IMR-90 (cell line): ENCODE results near the gene CCDC150. TPM values are rescaled to one million over a fixed set of nuclear protein-coding genes. Genes with fewer than 3 reads are reported as not detected.

Experiments
- ATAC-seq: fragments of 200-7000 bp; cut with Tn5 transposase; 2 replicates; pipeline ENCODE4 v1.9.1; 2020; ENCODE audit warnings: low read depth, mild to moderate bottlenecking, moderate library complexity
- BruUV-seq: library from RNA; stranded (reverse); fragments of 400-500 nt; replicated peaks from 2 replicates; lab custom pipeline; 2021; lab: Mats Ljungman, UMichigan
- CTCF ChIA-PET: fragments of 300-600 bp; formaldehyde crosslinking; extraction: SDS; loops from one replicate; lab custom pipeline; 2021; ENCODE audit warnings: antibody characterized with exemption; lab: Yijun Ruan, JAX
- POLR2A ChIA-PET: fragments of 300-600 bp; sonication (Branson Sonifier 250); formaldehyde crosslinking; loops from one replicate; lab custom pipeline; 2022; ENCODE audit warnings: antibody characterized with exemption; ENCODE audit not compliant: unreplicated experiment; lab: Charles Lee
- DNase-seq: peaks from one replicate; pipeline ENCODE4 v3.0.0; 2013
- H2AFZ ChIP-seq: replicated peaks from 2 replicates; pipeline ENCODE3; 2013; ENCODE audit warnings: low read length, mild to moderate bottlenecking; ENCODE audit not compliant: poor library complexity
- H2AK5ac ChIP-seq: 2 replicates; pipeline ENCODE4 v1.6.1; 2013; ENCODE audit warnings: low read depth, low read length, inconsistent platforms
- H2AK9ac ChIP-seq: replicated peaks from 2 replicates; pipeline ENCODE3; 2013; ENCODE audit warnings: mild to moderate bottlenecking, low read depth, low read length, moderate library complexity; ENCODE audit not compliant: poor library complexity
- H2BK120ac ChIP-seq: 2 replicates; pipeline ENCODE4 v1.6.1; 2013; ENCODE audit warnings: low read depth, low read length, inconsistent platforms
- H2BK15ac ChIP-seq: 3 replicates; pipeline ENCODE4 v1.6.1; 2013; ENCODE audit warnings: low read depth, low read length, inconsistent platforms
- H2BK20ac ChIP-seq: 2 replicates; pipeline ENCODE4 v1.6.1; 2013; ENCODE audit warnings: low read depth, mild to moderate bottlenecking, inconsistent platforms, low read length, moderate library complexity
- H2BK5ac ChIP-seq: 2 replicates; pipeline ENCODE4 v1.6.1; 2013; ENCODE audit warnings: mild to moderate bottlenecking, low read depth, low read length, inconsistent platforms; ENCODE audit not compliant: poor library complexity, severe bottlenecking
- H3K14ac ChIP-seq: replicated peaks from 2 replicates; pipeline ENCODE4 v1.6.1; 2013; ENCODE audit warnings: low read depth, low read length, inconsistent platforms
- H3K18ac ChIP-seq: 2 replicates; pipeline ENCODE4 v1.6.1; 2013; ENCODE audit warnings: low read depth, low read length, control low read depth
- H3K23ac ChIP-seq: 2 replicates; pipeline ENCODE4 v1.6.1; 2013; ENCODE audit warnings: low read depth, low read length, inconsistent platforms
- H3K27ac ChIP-seq: 2 replicates; pipeline ENCODE4 v1.5.1; 2013; ENCODE audit warnings: mild to moderate bottlenecking, control low read depth, low read length; ENCODE audit not compliant: insufficient read depth
- H3K27me3 ChIP-seq: 2 replicates; pipeline ENCODE4 v1.6.1; 2013; ENCODE audit warnings: low read length; ENCODE audit not compliant: control insufficient read depth, insufficient read depth
- H3K36me3 ChIP-seq: 2 replicates; pipeline ENCODE4 v1.6.1; 2013; ENCODE audit warnings: low read length, mixed read lengths; ENCODE audit not compliant: control insufficient read depth, insufficient read depth
- H3K4ac ChIP-seq: 2 replicates; pipeline ENCODE4 v1.6.1; 2013; ENCODE audit warnings: low read depth, low read length, inconsistent platforms
- H3K4me1 ChIP-seq: 2 replicates; pipeline ENCODE4 v1.6.1; 2013; ENCODE audit warnings: low read length, mixed read lengths; ENCODE audit not compliant: control insufficient read depth, insufficient read depth
- H3K4me2 ChIP-seq: 2 replicates; pipeline ENCODE4 v1.6.1; 2013; ENCODE audit warnings: low read depth, mild to moderate bottlenecking, control low read depth, low read length, moderate library complexity
- H3K4me3 ChIP-seq: 2 replicates; pipeline ENCODE4 v1.5.1; 2013; ENCODE audit warnings: low read depth, mild to moderate bottlenecking, control low read depth, low read length, moderate library complexity; ENCODE audit not compliant: insufficient read depth
- H3K56ac ChIP-seq: 2 replicates; pipeline ENCODE4 v1.6.1; 2013; ENCODE audit warnings: low read length, inconsistent platforms; ENCODE audit not compliant: insufficient read depth; ENCODE audit errors: extremely low read depth
- H3K79me1 ChIP-seq, 2 experiments: 2 replicates each; pipeline ENCODE4 v1.6.1; 2013; ENCODE audit warnings: low read length in 2 of 2, inconsistent platforms in 1 of 2, low read depth in 1 of 2
- H3K9ac ChIP-seq: 2 replicates; pipeline ENCODE4 v1.6.1; 2013; ENCODE audit warnings: low read depth, low read length, control low read depth
- H3K9me1 ChIP-seq: 2 replicates; pipeline ENCODE4 v1.6.1; 2013; ENCODE audit warnings: low read length, inconsistent platforms; ENCODE audit not compliant: insufficient read depth
- H3K9me3 ChIP-seq: 2 replicates; pipeline ENCODE4 v1.6.1; 2013; ENCODE audit warnings: low read length; ENCODE audit not compliant: control insufficient read depth, insufficient read depth
- H4K20me1 ChIP-seq: 2 replicates; pipeline ENCODE4 v1.6.1; 2013; ENCODE audit warnings: low read length, inconsistent platforms; ENCODE audit not compliant: insufficient read depth
- H4K5ac ChIP-seq: 2 replicates; pipeline ENCODE4 v1.6.1; 2013; ENCODE audit warnings: mild to moderate bottlenecking, low read depth, low read length, control low read depth
- H4K8ac ChIP-seq, 2 experiments: 2 replicates each; pipeline ENCODE4 v1.6.1; 2013; ENCODE audit warnings: low read depth in 2 of 2, low read length in 2 of 2, control low read depth in 1 of 2, inconsistent platforms in 1 of 2
- H4K91ac ChIP-seq: 2 replicates; pipeline ENCODE4 v1.6.1; 2013; ENCODE audit warnings: low read depth, low read length, inconsistent platforms; ENCODE audit not compliant: insufficient read depth
- MAFK ChIP-seq: IDR thresholded peaks from 2 replicates; pipeline ENCODE4 v1.6.1; 2012; ENCODE audit warnings: low read depth, low read length, improper control_type of control experiment
- MAZ ChIP-seq: IDR thresholded peaks from 2 replicates; pipeline ENCODE4 v1.6.1; 2012; ENCODE audit warnings: low read depth, mild to moderate bottlenecking, low read length, improper control_type of control experiment, moderate library complexity, borderline replicate concordance
- MXI1 ChIP-seq: IDR thresholded peaks from 2 replicates; pipeline ENCODE4 v1.6.1; 2012; ENCODE audit warnings: low read depth, mild to moderate bottlenecking, low read length, moderate library complexity, borderline replicate concordance
- POLR2A ChIP-seq: IDR thresholded peaks from 2 replicates; pipeline ENCODE4 v1.6.1; 2012; ENCODE audit warnings: mild to moderate bottlenecking, low read depth, low read length
- RCOR1 ChIP-seq: IDR thresholded peaks from 2 replicates; pipeline ENCODE4 v1.6.1; 2012; ENCODE audit warnings: mild to moderate bottlenecking, low read length, improper control_type of control experiment; ENCODE audit not compliant: insufficient replicate concordance
- RFX5 ChIP-seq: IDR thresholded peaks from 2 replicates; pipeline ENCODE4 v1.8.0; 2012; ENCODE audit warnings: low read depth, mild to moderate bottlenecking, low read length, moderate library complexity
- dilution Hi-C: fragments of 300-500 bp; cut with HindIII; formaldehyde crosslinking; loops from one replicate; pipeline ENCODE4 v1.14.3; 2018; ENCODE audit warnings: low sequenced_read_pairs; ENCODE audit not compliant: unreplicated experiment
- in situ Hi-C: fragments of 300-500 bp; cut with MboI; formaldehyde crosslinking; loops from 3 replicates; pipeline ENCODE4 v1.14.3; 2019; ENCODE audit warnings: low sequenced_read_pairs, inconsistent platforms, mixed read lengths
- intact Hi-C: fragments of 100-400 bp; cut with micrococcal nuclease; formaldehyde crosslinking; loops from 2 replicates; pipeline ENCODE4 v1.10.0; 2022
- polyA plus RNA-seq, 3 experiments: library from polyadenylated mRNA; depleted of rRNA; stranded (reverse); fragments of >200 nt; gene quantifications; 2 replicates each; pipeline ENCODE4 v1.2.3, GENCODE V29; 2012; ENCODE audit warnings: low replicate concordance in 1 of 3
- total RNA-seq: library from RNA; depleted of rRNA; stranded (reverse); fragments of >200 nt; gene quantifications from 2 replicates; pipeline ENCODE4 v1.2.3, GENCODE V29; 2012
- TF ChIP-seq, protein P1 (sequence below): fragments of 150-350 bp; IDR thresholded peaks from 2 replicates; pipeline ENCODE4 v1.6.1; 2017; ENCODE audit warnings: mild to moderate bottlenecking, antibody characterized with exemption, low read length, low read depth
- TF ChIP-seq, protein P2 (sequence below): fragments of 150-350 bp; IDR thresholded peaks from 2 replicates; pipeline ENCODE4 v1.6.1; 2016; ENCODE audit warnings: low read depth, mild to moderate bottlenecking, low read length, moderate library complexity, borderline replicate concordance

Gene CCDC150
- total and polyA plus RNA-seq, 2 of the 4 experiments (the other 2 are of a cell fraction): 3.8 to 4.3 TPM

DNA sequence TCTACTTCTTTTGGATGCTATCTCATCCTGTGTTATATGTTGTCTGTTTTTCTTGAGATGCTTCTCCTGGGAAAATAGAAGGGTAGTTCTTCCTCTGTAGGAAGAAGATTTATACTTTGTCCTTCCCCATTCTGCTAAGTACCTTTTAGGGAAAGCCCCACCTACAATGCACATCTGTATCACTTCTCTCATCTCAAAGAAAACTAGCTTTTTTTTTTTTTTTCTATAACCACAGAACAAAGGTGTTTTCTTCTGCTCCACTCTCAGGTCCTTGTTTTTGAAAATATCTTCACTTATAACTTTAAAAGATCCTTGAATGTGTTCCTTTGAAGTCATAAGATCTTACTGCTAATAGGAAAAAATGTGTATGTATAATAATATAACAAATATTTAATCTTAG, 30.8 kb downstream of the CCDC150 start:
- dilution Hi-C loops (no loop called here), in situ Hi-C loops (no loop called here), intact Hi-C loops (no loop called here)
- no peak overlapping the region for H3K4ac ChIP-seq
- ChIA-PET CTCF (interaction anchor here (0.6 kb wide), 2 partner anchors 76 to 77 kb away, joined by 3 to 4 read pairs; partner anchors contain the start of gene HECW2), POLR2A (no interaction called here)
- TF ChIP-seq, protein P1, sequence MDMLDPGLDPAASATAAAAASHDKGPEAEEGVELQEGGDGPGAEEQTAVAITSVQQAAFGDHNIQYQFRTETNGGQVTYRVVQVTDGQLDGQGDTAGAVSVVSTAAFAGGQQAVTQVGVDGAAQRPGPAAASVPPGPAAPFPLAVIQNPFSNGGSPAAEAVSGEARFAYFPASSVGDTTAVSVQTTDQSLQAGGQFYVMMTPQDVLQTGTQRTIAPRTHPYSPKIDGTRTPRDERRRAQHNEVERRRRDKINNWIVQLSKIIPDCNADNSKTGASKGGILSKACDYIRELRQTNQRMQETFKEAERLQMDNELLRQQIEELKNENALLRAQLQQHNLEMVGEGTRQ: no peak
- no peak for TF ChIP-seq MAFK
- TF ChIP-seq RCOR1: no peak
- no peak for TF ChIP-seq POLR2A
- TF ChIP-seq MXI1: no peak
- TF ChIP-seq, protein P2, sequence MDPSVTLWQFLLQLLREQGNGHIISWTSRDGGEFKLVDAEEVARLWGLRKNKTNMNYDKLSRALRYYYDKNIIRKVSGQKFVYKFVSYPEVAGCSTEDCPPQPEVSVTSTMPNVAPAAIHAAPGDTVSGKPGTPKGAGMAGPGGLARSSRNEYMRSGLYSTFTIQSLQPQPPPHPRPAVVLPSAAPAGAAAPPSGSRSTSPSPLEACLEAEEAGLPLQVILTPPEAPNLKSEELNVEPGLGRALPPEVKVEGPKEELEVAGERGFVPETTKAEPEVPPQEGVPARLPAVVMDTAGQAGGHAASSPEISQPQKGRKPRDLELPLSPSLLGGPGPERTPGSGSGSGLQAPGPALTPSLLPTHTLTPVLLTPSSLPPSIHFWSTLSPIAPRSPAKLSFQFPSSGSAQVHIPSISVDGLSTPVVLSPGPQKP: no peak
- no peak for TF ChIP-seq MAZ
- no peak for TF ChIP-seq RFX5
- H3K18ac ChIP-seq: no peak overlapping the region
- H4K5ac ChIP-seq: no peak overlapping the region
- no peak overlapping the region for H3K14ac ChIP-seq
- H2AK9ac ChIP-seq: no peak overlapping the region
- no peak overlapping the region for H3K4me2 ChIP-seq
- H4K20me1 ChIP-seq: no peaks in the 10 kb centered on the region
- no peak overlapping the region for H3K56ac ChIP-seq
- H3K27me3 ChIP-seq: no peaks in the 10 kb centered on the region
- no peak overlapping the region for H3K27ac ChIP-seq
- H4K91ac ChIP-seq: no peak overlapping the region
- no peak overlapping the region for H2BK20ac ChIP-seq
- H3K4me1 ChIP-seq: no peaks in the 10 kb centered on the region
- no peaks in the 10 kb centered on the region for H3K79me1 ChIP-seq
- ATAC-seq (no peak), DNase-seq (no peak)
- no TSS peak for BruUV-seq
- no peaks in the 10 kb centered on the region for H3K9me1 ChIP-seq
- H3K9me3 ChIP-seq: no peaks in the 10 kb centered on the region
- no peak overlapping the region for H3K23ac ChIP-seq
- no peak overlapping the region for H4K8ac ChIP-seq
- H3K36me3 ChIP-seq: no peaks in the 10 kb centered on the region
- H3K9ac ChIP-seq: no peak overlapping the region
- H2BK120ac ChIP-seq: no peak overlapping the region
- H2BK15ac ChIP-seq: no peak overlapping the region
- H2BK5ac ChIP-seq: no peak overlapping the region
- no peak overlapping the region for H3K4me3 ChIP-seq
- H2AFZ ChIP-seq: no peak overlapping the region
- H2AK5ac ChIP-seq: no peak overlapping the region
